Hepatic stellate cell (primary cell): ENCODE results near the gene SLFN12L.
A peak's percentile ranks its signal among the peaks of the same experiment; 100 is the strongest.

Experiments used
- DNase-seq: peaks from one replicate; pipeline ENCODE4 v3.0.0; 2011; ENCODE audit warnings: low spot score

The SLFN12L gene

GRCh38 chr17:35432176-35433074 lies 105.1 kb downstream of the SLFN12L start, which contains the start of gene SLFN12:
Gene SLFN12, minus strand, starts transcription at chr17:35432500. Its CDS starts 9,472 bp downstream, at chr17:35423028.
- peak; percentile 78 for DNase-seq

- DNase-seq, result no peak
Observed at GRCh38 chr17:35429702-35430101, 107.8 kb downstream of the SLFN12L start.

DNA sequence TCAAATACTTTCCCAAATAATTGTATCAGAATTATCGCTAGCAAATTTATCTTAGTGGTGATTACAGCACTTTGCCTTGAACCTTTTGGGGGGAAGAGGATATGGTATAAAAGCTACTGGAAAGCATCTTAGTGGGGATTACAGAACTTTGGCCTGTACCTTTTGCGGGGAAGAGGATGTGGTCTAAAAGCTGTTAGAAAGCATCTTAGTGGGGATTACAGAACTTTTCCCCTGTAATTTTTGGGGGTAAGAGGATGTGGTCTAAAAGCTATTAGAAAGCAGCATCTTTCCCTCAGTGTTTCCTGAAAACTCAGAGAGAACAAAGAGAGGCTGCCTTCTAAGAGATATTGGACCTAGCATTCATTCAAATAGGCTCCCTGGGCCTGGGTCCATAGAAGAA lies 109.2 kb downstream of the SLFN12L start:
- DNase-seq, result no peak

DNA sequence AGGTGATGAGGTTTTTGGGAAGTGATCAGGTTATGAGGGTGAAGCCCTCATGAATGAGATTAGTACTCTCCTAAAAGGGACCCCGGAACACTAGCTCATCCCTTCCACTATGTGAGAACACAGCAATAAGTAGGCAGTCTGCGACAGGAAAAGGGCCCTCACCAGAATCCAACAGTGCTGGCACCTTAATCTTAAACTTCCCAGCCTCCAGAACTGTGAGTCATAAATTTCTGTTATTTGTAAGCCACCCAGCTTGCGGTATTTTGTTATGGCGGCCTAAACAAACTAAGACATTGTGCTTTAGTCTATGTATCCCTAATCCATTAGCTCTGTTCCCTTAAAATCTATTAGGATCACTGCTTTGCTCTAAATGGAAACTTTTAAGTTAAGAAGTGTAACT lies 113.7 kb downstream of the SLFN12L start:
- DNase-seq, result no peak
